NCI-H1694 (cell line): ENCODE data around the gene LMBRD1.
"Not testable (repeated sequence)": the region's sequence is repeated elsewhere in the genome, so short reads cannot be mapped to it uniquely, and the experiment has no call there.

ENCODE experiments used
- DNase-seq: peaks from one replicate; lab custom pipeline; 2025; lab: John Stamatoyannopoulos, UW

The LMBRD1 gene

GRCh38 chr6:69796642-69797390 lies at the start of gene LMBRD1:
Gene LMBRD1, minus strand, starts transcription at chr6:69797010. Its CDS starts 129 bp downstream, at chr6:69796881.
- DNase-seq, result peak; percentile 82

- no peak for DNase-seq
These were observed 49.5 kb upstream of the LMBRD1 start for GRCh38 chr6:69846312-69846711.

- no peak for DNase-seq
These were observed 46.4 kb upstream of the LMBRD1 start for GRCh38 chr6:69843189-69843588.

GRCh38 chr6:69841862-69842261 lies 45.1 kb upstream of the LMBRD1 start:
- no peak for DNase-seq

GRCh38 chr6:69835414-69836179 lies 38.8 kb upstream of the LMBRD1 start:
- peak; percentile 32 for DNase-seq

- no peak for DNase-seq
These were observed 35.7 kb upstream of the LMBRD1 start for GRCh38 chr6:69832558-69832957.

GRCh38 chr6:69827276-69827893 lies 30.6 kb upstream of the LMBRD1 start:
- no peak for DNase-seq

- no peak for DNase-seq
These were observed 29.1 kb upstream of the LMBRD1 start for GRCh38 chr6:69825904-69826303.

- DNase-seq, result not testable (repeated sequence)
These were observed 27.5 kb upstream of the LMBRD1 start for GRCh38 chr6:69824355-69824754.

GRCh38 chr6:69820438-69820837 lies 23.6 kb upstream of the LMBRD1 start:
- no peak for DNase-seq

- DNase-seq, result no peak
These were observed 23.2 kb upstream of the LMBRD1 start for GRCh38 chr6:69820018-69820417.

- DNase-seq, result no peak
These were observed 22.3 kb upstream of the LMBRD1 start for GRCh38 chr6:69819138-69819537.

GRCh38 chr6:69818223-69818930 lies 21.6 kb upstream of the LMBRD1 start:
- no peak for DNase-seq

- no peak for DNase-seq
These were observed 20.5 kb upstream of the LMBRD1 start for GRCh38 chr6:69817358-69817757.

GRCh38 chr6:69816569-69816968 lies 19.8 kb upstream of the LMBRD1 start:
- DNase-seq, result no peak

GRCh38 chr6:69816026-69816425 lies 19.2 kb upstream of the LMBRD1 start:
- DNase-seq, result no peak

- DNase-seq, result no peak
These were observed 16.7 kb upstream of the LMBRD1 start for GRCh38 chr6:69813508-69813907.

- DNase-seq, result no peak
These were observed 16.1 kb upstream of the LMBRD1 start for GRCh38 chr6:69812746-69813427.

GRCh38 chr6:69802995-69803394 lies 6.2 kb upstream of the LMBRD1 start:
- DNase-seq, result no peak

- no peak for DNase-seq
These were observed 4.9 kb upstream of the LMBRD1 start for GRCh38 chr6:69801711-69802110.

- DNase-seq, result no peak
These were observed 4.4 kb upstream of the LMBRD1 start for GRCh38 chr6:69801225-69801624.

GRCh38 chr6:69798796-69799195 lies 2.0 kb upstream of the LMBRD1 start:
- not testable (repeated sequence) for DNase-seq
